ENCODE data around the gene CCDC171.

CCDC171 gene

DNA sequence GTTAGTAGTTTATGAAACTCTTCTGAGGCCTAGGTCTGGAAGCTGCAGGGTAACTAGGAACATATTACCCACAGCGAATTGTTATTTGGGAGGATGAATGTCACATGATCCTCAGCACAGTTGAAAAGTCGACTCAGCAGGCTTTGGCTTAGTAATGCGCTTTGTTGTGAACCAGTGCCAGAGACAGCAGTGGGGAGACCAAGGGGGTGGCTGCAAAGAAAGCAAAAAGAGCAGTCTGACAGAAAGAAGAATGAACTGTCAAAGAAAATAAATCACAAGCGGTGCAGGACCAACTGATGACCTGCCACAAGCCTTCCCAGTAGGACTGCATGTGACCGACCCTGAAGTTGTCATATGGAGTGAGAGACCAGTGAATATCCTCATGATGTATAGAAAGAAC lies 170.0 kb downstream of the CCDC171 start:
- H3K27ac ChIP-seq, result no peak overlapping the region
- TF ChIP-seq, protein P1, sequence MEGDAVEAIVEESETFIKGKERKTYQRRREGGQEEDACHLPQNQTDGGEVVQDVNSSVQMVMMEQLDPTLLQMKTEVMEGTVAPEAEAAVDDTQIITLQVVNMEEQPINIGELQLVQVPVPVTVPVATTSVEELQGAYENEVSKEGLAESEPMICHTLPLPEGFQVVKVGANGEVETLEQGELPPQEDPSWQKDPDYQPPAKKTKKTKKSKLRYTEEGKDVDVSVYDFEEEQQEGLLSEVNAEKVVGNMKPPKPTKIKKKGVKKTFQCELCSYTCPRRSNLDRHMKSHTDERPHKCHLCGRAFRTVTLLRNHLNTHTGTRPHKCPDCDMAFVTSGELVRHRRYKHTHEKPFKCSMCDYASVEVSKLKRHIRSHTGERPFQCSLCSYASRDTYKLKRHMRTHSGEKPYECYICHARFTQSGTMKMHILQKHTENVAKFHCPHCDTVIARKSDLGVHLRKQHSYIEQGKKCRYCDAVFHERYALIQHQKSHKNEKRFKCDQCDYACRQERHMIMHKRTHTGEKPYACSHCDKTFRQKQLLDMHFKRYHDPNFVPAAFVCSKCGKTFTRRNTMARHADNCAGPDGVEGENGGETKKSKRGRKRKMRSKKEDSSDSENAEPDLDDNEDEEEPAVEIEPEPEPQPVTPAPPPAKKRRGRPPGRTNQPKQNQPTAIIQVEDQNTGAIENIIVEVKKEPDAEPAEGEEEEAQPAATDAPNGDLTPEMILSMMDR (conservative IDR thresholded peaks at IDR 0.05), result no peak

DNA sequence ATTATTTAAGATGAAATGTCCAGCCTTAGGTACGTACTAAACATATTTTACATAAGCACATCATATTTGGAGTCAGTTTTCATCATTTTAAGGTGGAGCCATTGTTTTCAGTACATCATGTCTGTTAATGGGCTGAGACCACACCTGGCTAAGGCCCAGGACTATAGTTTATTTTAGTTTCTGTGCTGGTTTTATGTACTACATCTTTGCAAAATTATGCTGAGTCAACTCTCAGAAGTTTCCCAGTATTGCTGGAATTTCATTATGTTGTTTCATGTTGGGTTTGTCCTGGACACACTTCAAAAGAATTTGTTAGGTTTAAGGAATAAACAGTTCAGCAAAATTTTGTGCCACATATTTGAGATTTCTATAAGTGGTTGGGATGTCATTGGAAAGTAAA lies 171.2 kb downstream of the CCDC171 start:
- TF ChIP-seq, protein P1 (conservative IDR thresholded peaks at IDR 0.05), result no peak
- no peak overlapping the region for H3K27ac ChIP-seq

DNA sequence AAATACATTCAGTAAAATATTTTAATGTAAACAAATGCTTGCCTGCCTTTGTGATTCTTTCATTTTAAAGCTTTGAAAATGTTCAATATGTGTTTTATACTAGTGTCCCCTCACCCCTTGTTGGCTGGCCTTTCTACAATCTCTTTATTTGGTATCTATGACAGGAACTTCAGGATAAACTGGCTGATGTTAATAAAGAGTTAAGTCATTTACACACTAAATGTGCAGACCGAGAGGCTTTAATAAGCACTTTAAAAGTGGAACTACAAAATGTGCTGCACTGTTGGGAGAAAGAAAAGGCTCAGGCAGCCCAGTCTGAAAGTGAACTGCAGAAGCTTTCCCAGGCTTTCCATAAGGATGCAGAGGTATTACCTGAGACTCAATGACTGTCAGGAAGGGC lies 171.8 kb downstream of the CCDC171 start:
- H3K27ac ChIP-seq, result no peak overlapping the region
- TF ChIP-seq, protein P1 (conservative IDR thresholded peaks at IDR 0.05), result no peak

DNA sequence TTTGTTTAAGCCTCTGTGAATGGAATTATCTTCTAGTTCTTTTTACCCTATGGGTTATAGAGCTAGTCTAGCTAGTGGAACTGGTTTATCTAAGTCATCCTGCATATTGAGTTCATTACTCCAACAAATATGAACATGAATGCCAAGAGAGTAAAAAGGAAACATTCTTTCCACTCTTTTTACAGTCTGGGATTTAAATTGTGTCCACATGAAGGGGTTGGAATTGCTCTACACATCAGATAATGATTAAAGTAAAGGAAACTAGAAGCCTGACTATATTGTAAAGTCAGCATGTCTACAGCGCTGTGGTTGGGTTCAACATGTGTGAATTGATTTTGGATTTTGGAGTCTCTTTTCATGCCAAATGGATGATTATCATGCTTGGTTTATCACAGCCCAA lies 173.1 kb downstream of the CCDC171 start:
- TF ChIP-seq, protein P1 (conservative IDR thresholded peaks at IDR 0.05), result no peak
- H3K27ac ChIP-seq, result no peak overlapping the region

DNA sequence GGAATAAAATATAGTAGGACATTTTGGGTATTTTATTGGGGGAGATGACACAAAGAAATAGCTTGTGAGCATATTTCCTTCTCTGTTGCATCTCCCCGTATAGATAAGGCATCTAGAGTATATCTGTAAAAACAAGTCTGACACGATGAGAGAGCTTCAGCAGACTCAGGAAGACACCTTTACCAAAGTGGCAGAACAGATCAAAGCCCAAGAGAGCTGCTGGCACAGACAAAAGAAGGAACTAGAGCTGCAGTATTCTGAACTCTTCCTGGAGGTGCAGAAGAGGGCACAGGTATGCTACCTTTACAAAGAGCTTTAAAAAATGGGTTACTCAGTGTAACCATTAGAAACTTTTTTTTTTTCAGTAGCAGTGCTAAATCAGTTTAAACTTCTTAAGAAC lies 176.7 kb downstream of the CCDC171 start:
- TF ChIP-seq, protein P1 (conservative IDR thresholded peaks at IDR 0.05), result no peak
- no peak overlapping the region for H3K27ac ChIP-seq

DNA sequence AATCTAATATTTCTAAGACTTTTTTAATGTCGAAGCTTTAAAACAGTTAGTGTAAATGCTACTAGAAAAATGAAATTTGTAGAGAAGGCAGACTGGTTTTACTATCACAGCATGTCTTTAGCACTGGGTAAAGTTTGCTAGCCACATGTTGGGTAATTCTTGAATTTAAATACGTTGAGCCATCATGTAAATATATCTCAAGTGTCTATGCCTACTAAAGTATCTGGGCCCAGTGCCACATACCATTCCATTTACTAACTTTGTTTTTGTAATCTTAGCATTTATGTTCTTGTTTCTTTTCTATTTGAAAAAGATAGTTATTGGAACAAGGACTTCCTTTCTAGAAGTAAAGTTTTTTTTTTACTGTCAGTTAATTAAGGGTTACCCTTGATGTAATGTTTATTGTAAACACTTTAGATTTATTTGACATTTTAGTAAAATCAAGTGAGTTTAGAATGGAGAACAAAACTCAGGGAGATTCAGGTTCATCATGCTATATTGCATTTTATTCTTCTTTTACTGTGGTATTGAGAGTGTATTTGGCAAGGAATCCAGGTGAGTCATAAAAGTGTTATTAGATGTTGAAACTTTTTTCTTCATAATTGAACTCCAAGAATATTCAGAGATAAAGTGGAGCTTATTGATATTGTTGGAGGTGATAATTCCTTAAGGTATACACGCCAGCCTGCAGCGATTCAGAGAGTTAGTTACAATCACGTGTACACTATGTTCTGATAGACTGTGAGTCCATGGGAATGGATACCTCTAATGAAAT lies 182.4 kb downstream of the CCDC171 start:
- TF ChIP-seq, protein P1 (conservative IDR thresholded peaks at IDR 0.05), result no peak
- H3K27ac ChIP-seq, result no peak overlapping the region

DNA sequence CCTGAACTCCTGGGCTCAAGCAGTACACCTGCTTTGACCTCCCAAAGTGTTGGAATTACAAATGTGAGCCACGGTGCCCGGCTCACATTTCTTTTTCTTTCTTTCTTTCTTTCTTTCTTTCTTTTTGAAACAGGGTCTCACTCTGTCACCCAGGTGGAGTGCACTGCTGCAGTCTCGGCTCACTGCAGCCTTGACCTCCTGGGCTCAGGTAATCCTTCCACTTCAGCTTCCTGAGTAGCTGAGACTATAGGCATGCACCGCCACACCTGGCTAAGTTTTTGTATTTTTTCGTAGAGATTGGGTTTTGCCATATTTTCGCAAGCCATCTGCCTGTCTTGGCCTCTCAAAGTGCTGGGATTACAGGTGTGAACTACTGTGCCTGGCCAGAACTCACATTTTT lies 183.7 kb downstream of the CCDC171 start:
- TF ChIP-seq, protein P1 (conservative IDR thresholded peaks at IDR 0.05), result no peak
- H3K27ac ChIP-seq, result no peak overlapping the region
